ENCODE measurements around the gene CRPPA. TPM values are rescaled to one million over a fixed set of nuclear protein-coding genes. Genes with fewer than 3 reads are reported as not detected.
"Not testable (repeated sequence)": the region's sequence is repeated elsewhere in the genome, so short reads cannot be mapped to it uniquely, and the experiment has no call there.

The CRPPA gene
- total and polyA plus RNA-seq, 2 of the 4 experiments (the other 2 are of a cell fraction), result 0.67 to 1.3 TPM

GRCh38 chr7:16392990-16393523 lies 28.3 kb downstream of the CRPPA start:
- dilution Hi-C loops (cut with HindIII; ENCODE audit: low sequenced_read_pairs, unreplicated experiment) (no loop called here), in situ Hi-C loops (cut with MboI; ENCODE audit: low sequenced_read_pairs) (no loop called here), intact Hi-C loops (cut with micrococcal nuclease) (no loop called here)
- no peak overlapping the region for H4K8ac ChIP-seq (ENCODE audit: low read depth in 2 of 2, low read length in 2 of 2)
- CTCF ChIA-PET, result no interaction called here
- H2BK20ac ChIP-seq (ENCODE audit: low read depth, low read length), result no peak overlapping the region
- H2BK120ac ChIP-seq (ENCODE audit: low read depth, low read length), result no peak overlapping the region
- H3K14ac ChIP-seq (replicated peaks; ENCODE audit: low read depth, low read length), result no peak overlapping the region
- no peak overlapping the region for H2AFZ ChIP-seq (replicated peaks; ENCODE audit: low read length, poor library complexity)
- no peaks in the 10 kb centered on the region for H3K27me3 ChIP-seq (ENCODE audit: control insufficient read depth, insufficient read depth, low read length)
- H3K56ac ChIP-seq (ENCODE audit: extremely low read depth, insufficient read depth, low read length), result no peak overlapping the region
- H3K9ac ChIP-seq (ENCODE audit: low read depth, low read length), result no peak overlapping the region
- no peak overlapping the region for H2AK5ac ChIP-seq (ENCODE audit: low read depth, low read length)
- no peak for ATAC-seq (ENCODE audit: low read depth)
- H3K79me1 ChIP-seq (ENCODE audit: low read depth in 1 of 2, low read length in 2 of 2), result no peaks in the 10 kb centered on the region; a peak in 1 of 4 replicates
- no peaks in the 10 kb centered on the region; the same call in 1 of the 2 replicates for H3K9me1 ChIP-seq (ENCODE audit: insufficient read depth, low read length)
- H4K5ac ChIP-seq (ENCODE audit: low read depth, low read length), result no peak overlapping the region
- H4K20me1 ChIP-seq (ENCODE audit: insufficient read depth, low read length), result no peaks in the 10 kb centered on the region
- H3K9me3 ChIP-seq (ENCODE audit: control insufficient read depth, insufficient read depth, low read length), result peaks cover 9% of the 10 kb centered on the region; the same call in 1 of the 2 replicates
- no peak overlapping the region for H3K4me2 ChIP-seq (ENCODE audit: low read depth, low read length)
- H3K18ac ChIP-seq (ENCODE audit: low read depth, low read length), result no peak overlapping the region
- no peaks in the 10 kb centered on the region for H3K36me3 ChIP-seq (ENCODE audit: control insufficient read depth, insufficient read depth, low read length)
- no peak overlapping the region for H2BK15ac ChIP-seq (ENCODE audit: low read depth, low read length)
- no peak overlapping the region for H4K91ac ChIP-seq (ENCODE audit: insufficient read depth, low read depth, low read length)
- H3K23ac ChIP-seq (ENCODE audit: low read depth, low read length), result no peak overlapping the region
- no peak overlapping the region for H3K27ac ChIP-seq (ENCODE audit: insufficient read depth, low read length)
- WGBS, 2 experiments (ENCODE audit: extremely low coverage in 2 of 2, insufficient read length in 1 of 2), result no CpG with 5 or more reads among the region's 2 CpGs
- no peak overlapping the region for H3K4ac ChIP-seq (ENCODE audit: low read depth, low read length)
- POLR2A ChIA-PET (ENCODE audit: unreplicated experiment), result no interaction called here
- no TSS peak for BruUV-seq (replicated peaks)
- H3K4me1 ChIP-seq (ENCODE audit: control insufficient read depth, insufficient read depth, low read length), result no peaks in the 10 kb centered on the region
- H2BK5ac ChIP-seq (ENCODE audit: low read depth, low read length, poor library complexity, severe bottlenecking), result no peak overlapping the region
- no peak overlapping the region for H3K4me3 ChIP-seq (ENCODE audit: insufficient read depth, low read depth, low read length)
- TF ChIP-seq MXI1 (IDR thresholded peaks at IDR 0.05; ENCODE audit: borderline replicate concordance, low read depth, low read length) (no peak), MAZ (IDR thresholded peaks at IDR 0.05; ENCODE audit: borderline replicate concordance, low read depth, low read length) (no peak), USF2 (IDR thresholded peaks at IDR 0.05; ENCODE audit: low read depth, low read length) (no peak), ELK1 (IDR thresholded peaks at IDR 0.05; ENCODE audit: borderline replicate concordance, low read depth, low read length) (no peak), CEBPB (IDR thresholded peaks at IDR 0.05; ENCODE audit: low read depth, low read length) (no peak)
- DNase-seq, result no peak
- no peak overlapping the region for H2AK9ac ChIP-seq (replicated peaks; ENCODE audit: low read depth, low read length, poor library complexity)

DNA sequence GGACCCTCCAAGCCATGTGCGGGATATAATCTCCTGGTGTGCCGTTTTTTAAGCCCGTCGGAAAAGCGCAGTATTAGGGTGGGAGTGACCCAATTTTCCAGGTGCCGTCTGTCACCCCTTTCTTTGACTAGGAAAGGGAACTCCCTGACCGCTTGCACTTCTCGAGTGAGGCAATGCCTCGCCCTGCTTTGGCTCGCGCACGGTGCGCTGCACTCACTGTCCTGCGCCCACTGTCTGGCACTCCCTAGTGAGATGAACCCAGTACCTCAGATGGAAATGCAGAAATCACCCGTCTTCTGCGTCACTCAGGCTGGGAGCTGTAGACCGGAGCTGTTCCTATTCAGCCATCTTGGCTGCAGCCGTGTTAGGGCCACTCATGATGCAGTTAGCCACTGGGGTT lies 37.6 kb downstream of the CRPPA start:
- H2BK15ac ChIP-seq (ENCODE audit: low read depth, low read length); H3K56ac ChIP-seq (ENCODE audit: extremely low read depth, insufficient read depth, low read length); H4K5ac ChIP-seq (ENCODE audit: low read depth, low read length); H3K9ac ChIP-seq (ENCODE audit: low read depth, low read length); H3K18ac ChIP-seq (ENCODE audit: low read depth, low read length); H3K27ac ChIP-seq (ENCODE audit: insufficient read depth, low read length); H3K79me1 ChIP-seq (ENCODE audit: low read depth in 1 of 2, low read length in 2 of 2); H3K23ac ChIP-seq (ENCODE audit: low read depth, low read length); POLR2A ChIA-PET (ENCODE audit: unreplicated experiment); H2BK20ac ChIP-seq (ENCODE audit: low read depth, low read length); H4K8ac ChIP-seq (ENCODE audit: low read depth in 2 of 2, low read length in 2 of 2); H2BK120ac ChIP-seq (ENCODE audit: low read depth, low read length); ATAC-seq (ENCODE audit: low read depth); intact Hi-C loops (cut with micrococcal nuclease); dilution Hi-C loops (cut with HindIII; ENCODE audit: low sequenced_read_pairs, unreplicated experiment); BruUV-seq (replicated peaks); H2AK9ac ChIP-seq (replicated peaks; ENCODE audit: low read depth, low read length, poor library complexity); H3K9me3 ChIP-seq (ENCODE audit: control insufficient read depth, insufficient read depth, low read length); CTCF ChIA-PET; H4K91ac ChIP-seq (ENCODE audit: insufficient read depth, low read depth, low read length); H2AK5ac ChIP-seq (ENCODE audit: low read depth, low read length); H3K4ac ChIP-seq (ENCODE audit: low read depth, low read length); DNase-seq; H2BK5ac ChIP-seq (ENCODE audit: low read depth, low read length, poor library complexity, severe bottlenecking); H3K4me3 ChIP-seq (ENCODE audit: insufficient read depth, low read depth, low read length); in situ Hi-C loops (cut with MboI; ENCODE audit: low sequenced_read_pairs); H3K27me3 ChIP-seq (ENCODE audit: control insufficient read depth, insufficient read depth, low read length); H3K36me3 ChIP-seq (ENCODE audit: control insufficient read depth, insufficient read depth, low read length); H3K9me1 ChIP-seq (ENCODE audit: insufficient read depth, low read length); H3K4me1 ChIP-seq (ENCODE audit: control insufficient read depth, insufficient read depth, low read length); H2AFZ ChIP-seq (replicated peaks; ENCODE audit: low read length, poor library complexity); H4K20me1 ChIP-seq (ENCODE audit: insufficient read depth, low read length); H3K14ac ChIP-seq (replicated peaks; ENCODE audit: low read depth, low read length); H3K4me2 ChIP-seq (ENCODE audit: low read depth, low read length): not testable (repeated sequence)
- WGBS, 2 experiments (ENCODE audit: extremely low coverage in 2 of 2, insufficient read length in 1 of 2), result 100% methylated on average over 1 of the region's 18 CpGs; no CpG with 5 or more reads in 1 of the 2 experiments

Measured in IMR-90 (cell line).